GM18520 (cell line): Measurements from ENCODE around the gene RGN.
"Not testable (repeated sequence)": the region's sequence is repeated elsewhere in the genome, so short reads cannot be mapped to it uniquely, and the experiment has no call there.

ENCODE experiments used
- ATAC-seq: cut with Tn5 transposase; IDR thresholded peaks from one replicate; pipeline ENCODE4 v1.9.1; 2021; ENCODE audit not compliant: unreplicated experiment

Gene RGN

GRCh38 chrX:47078129-47079043 is at the start of gene RGN:
RGN (plus strand) TSS chrX:47078443; CDS start chrX:47081145, 2,702 bp downstream.
- no peak for ATAC-seq

- ATAC-seq: no peak
Observed at GRCh38 chrX:47030339-47030738, 47.9 kb upstream of the RGN start.

GRCh38 chrX:47047989-47048388 is 30.3 kb upstream of the RGN start:
- no peak for ATAC-seq

- ATAC-seq: no peak
Observed at GRCh38 chrX:47059142-47059874, 18.9 kb upstream of the RGN start.

- ATAC-seq: no peak
Observed at GRCh38 chrX:47060708-47061107, 17.5 kb upstream of the RGN start.

- ATAC-seq: no peak
Observed at GRCh38 chrX:47061238-47061919, 16.9 kb upstream of the RGN start.

GRCh38 chrX:47063179-47063578 is 15.1 kb upstream of the RGN start:
- ATAC-seq: no peak

- ATAC-seq: no peak
Observed at GRCh38 chrX:47068214-47068613, 10.0 kb upstream of the RGN start.

- ATAC-seq: no peak
Observed at GRCh38 chrX:47068720-47069119, 9.5 kb upstream of the RGN start.

- ATAC-seq: no peak
Observed at GRCh38 chrX:47080215-47080914, 2.1 kb downstream of the RGN start.

- ATAC-seq: no peak
Observed at GRCh38 chrX:47080915-47081236, 2.6 kb downstream of the RGN start.

- no peak for ATAC-seq
Observed at GRCh38 chrX:47091149-47091775, 13.0 kb downstream of the RGN start.

GRCh38 chrX:47093248-47093647 is 15.0 kb downstream of the RGN start:
- no peak for ATAC-seq

- ATAC-seq: no peak
Observed at GRCh38 chrX:47093860-47094259, 15.6 kb downstream of the RGN start.

- ATAC-seq: no peak
Observed at GRCh38 chrX:47097018-47097417, 18.8 kb downstream of the RGN start.

GRCh38 chrX:47098338-47099094 is 20.3 kb downstream of the RGN start:
- ATAC-seq: no peak

- no peak for ATAC-seq
Observed at GRCh38 chrX:47101206-47101605, 23.0 kb downstream of the RGN start.

- ATAC-seq: not testable (repeated sequence)
Observed at GRCh38 chrX:47110936-47111615, 32.8 kb downstream of the RGN start.

- ATAC-seq: no peak
Observed at GRCh38 chrX:47112316-47112954, 34.2 kb downstream of the RGN start.
